Prostate gland (tissue), 2 donors: ENCODE data around the gene FAIM.

ENCODE experiments used
- CTCF ChIP-seq, 4 experiments: fragments of 200-600 bp in 2 of 4; fragments of 450-650 bp in 2 of 4; sonication (generic) in 2 of 4; IDR thresholded peaks; 1 replicate in 3 of 4; 2 replicates in 1 of 4; pipeline ENCODE4 v1.5.1; 2016 to 2019; ENCODE audit warnings: antibody characterized with exemption in 4 of 4, mild to moderate bottlenecking in 2 of 4, moderate library complexity in 2 of 4
- POLR2A ChIP-seq: fragments of 450-650 bp; IDR thresholded peaks from one replicate; pipeline ENCODE4 v1.6.1; 2016; ENCODE audit warnings: antibody characterized with exemption, mild to moderate bottlenecking
- POLR2AphosphoS5 ChIP-seq: sonication (generic); formaldehyde crosslinking; IDR thresholded peaks from one replicate; pipeline ENCODE4 v1.6.1; 2017; ENCODE audit warnings: antibody characterized with exemption

- no peak for TF ChIP-seq CTCF (IDR thresholded peaks at IDR 0.05)
- no peak for TF ChIP-seq POLR2A
- TF ChIP-seq POLR2AphosphoS5 = no peak
Measured at GRCh38 chr3:138560501-138560900, 48.1 kb upstream of the FAIM start.
